G401.6 (cell line): ENCODE measurements around the gene TBXA2R.

Experiments used
- FAIRE-seq: peaks from 2 replicates; lab custom pipeline; 2012; peaks lifted over from hg19 to GRCh38; lab: Jason Lieb, UNC

TBXA2R gene

GRCh38 chr19:3551792-3552095 is 54.9 kb downstream of the TBXA2R start:
- no peak for FAIRE-seq

GRCh38 chr19:3550947-3551791 is 55.5 kb downstream of the TBXA2R start:
- FAIRE-seq = no peak

- FAIRE-seq = no peak
These were observed 56.9 kb downstream of the TBXA2R start for GRCh38 chr19:3549816-3550215.

- no peak for FAIRE-seq
These were observed 58.1 kb downstream of the TBXA2R start for GRCh38 chr19:3548606-3549005.

GRCh38 chr19:3547767-3548282 is 58.9 kb downstream of the TBXA2R start:
- no peak for FAIRE-seq

GRCh38 chr19:3547301-3547731 is 59.4 kb downstream of the TBXA2R start:
- no peak for FAIRE-seq

GRCh38 chr19:3546119-3546518 is 60.6 kb downstream of the TBXA2R start:
- no peak for FAIRE-seq

GRCh38 chr19:3545669-3546034 is 61.0 kb downstream of the TBXA2R start:
- FAIRE-seq = no peak

- FAIRE-seq = no peak
These were observed 61.7 kb downstream of the TBXA2R start for GRCh38 chr19:3544742-3545668.
